NCI-H345 (cell line): ENCODE results near the gene TMX4.
A peak's percentile ranks its signal among the peaks of the same experiment; 100 is the strongest.

ENCODE experiments used
- DNase-seq: peaks from one replicate; lab custom pipeline; 2025; lab: John Stamatoyannopoulos, UW

Gene TMX4

GRCh38 chr20:8018958-8019245, 659 bp downstream of the TMX4 start:
- peak; percentile 83 for DNase-seq

GRCh38 chr20:8012724-8013123, 6.8 kb downstream of the TMX4 start:
- DNase-seq: no peak

GRCh38 chr20:8008733-8009132, 10.8 kb downstream of the TMX4 start:
- DNase-seq: no peak

GRCh38 chr20:8007490-8007889, 12.1 kb downstream of the TMX4 start:
- peak; percentile 43 for DNase-seq

- DNase-seq: no peak
Measured at GRCh38 chr20:8005575-8006366, 13.8 kb downstream of the TMX4 start.

- no peak for DNase-seq
Measured at GRCh38 chr20:8005033-8005432, 14.5 kb downstream of the TMX4 start.

GRCh38 chr20:8002056-8002455, 17.5 kb downstream of the TMX4 start:
- no peak for DNase-seq

GRCh38 chr20:8000796-8001195, 18.8 kb downstream of the TMX4 start:
- DNase-seq: no peak

- DNase-seq: no peak
Measured at GRCh38 chr20:7996898-7997297, 22.7 kb downstream of the TMX4 start.

- no peak for DNase-seq
Measured at GRCh38 chr20:7994809-7995208, 24.8 kb downstream of the TMX4 start.

GRCh38 chr20:7993703-7994102, 25.9 kb downstream of the TMX4 start:
- no peak for DNase-seq

- no peak for DNase-seq
Measured at GRCh38 chr20:7993238-7993637, 26.3 kb downstream of the TMX4 start.

- no peak for DNase-seq
Measured at GRCh38 chr20:7990385-7990784, 29.2 kb downstream of the TMX4 start.

GRCh38 chr20:7989379-7989778, 30.2 kb downstream of the TMX4 start:
- DNase-seq: no peak

- DNase-seq: no peak
Measured at GRCh38 chr20:7985916-7986315, 33.6 kb downstream of the TMX4 start.

GRCh38 chr20:7984192-7984591, 35.4 kb downstream of the TMX4 start:
- DNase-seq: no peak

GRCh38 chr20:7981374-7981773, 38.2 kb downstream of the TMX4 start:
- no peak for DNase-seq

GRCh38 chr20:7980332-7981046, 39.1 kb downstream of the TMX4 start:
- DNase-seq: peak; percentile 23

- no peak for DNase-seq
Measured at GRCh38 chr20:7977709-7978108, 41.9 kb downstream of the TMX4 start.

- no peak for DNase-seq
Measured at GRCh38 chr20:7975851-7976414, 43.6 kb downstream of the TMX4 start.

GRCh38 chr20:7974785-7975435, 44.7 kb downstream of the TMX4 start:
- no peak for DNase-seq

GRCh38 chr20:7971536-7972280, 47.9 kb downstream of the TMX4 start:
- DNase-seq: no peak
